GM12873 (cell line): Measurements from ENCODE around the gene RABGAP1L.

Experiments used
- TF ChIP-seq, protein P1 (sequence below): IDR thresholded peaks from 2 replicates; pipeline ENCODE4 v1.5.1; 2012; ENCODE audit warnings: low read depth, mild to moderate bottlenecking, moderate library complexity, low read length, control low read depth; ENCODE audit not compliant: insufficient read depth; ENCODE audit errors: missing control alignments

Gene RABGAP1L

GRCh38 chr1:174872615-174873058 lies 713.3 kb downstream of the RABGAP1L start:
- TF ChIP-seq, protein P1, sequence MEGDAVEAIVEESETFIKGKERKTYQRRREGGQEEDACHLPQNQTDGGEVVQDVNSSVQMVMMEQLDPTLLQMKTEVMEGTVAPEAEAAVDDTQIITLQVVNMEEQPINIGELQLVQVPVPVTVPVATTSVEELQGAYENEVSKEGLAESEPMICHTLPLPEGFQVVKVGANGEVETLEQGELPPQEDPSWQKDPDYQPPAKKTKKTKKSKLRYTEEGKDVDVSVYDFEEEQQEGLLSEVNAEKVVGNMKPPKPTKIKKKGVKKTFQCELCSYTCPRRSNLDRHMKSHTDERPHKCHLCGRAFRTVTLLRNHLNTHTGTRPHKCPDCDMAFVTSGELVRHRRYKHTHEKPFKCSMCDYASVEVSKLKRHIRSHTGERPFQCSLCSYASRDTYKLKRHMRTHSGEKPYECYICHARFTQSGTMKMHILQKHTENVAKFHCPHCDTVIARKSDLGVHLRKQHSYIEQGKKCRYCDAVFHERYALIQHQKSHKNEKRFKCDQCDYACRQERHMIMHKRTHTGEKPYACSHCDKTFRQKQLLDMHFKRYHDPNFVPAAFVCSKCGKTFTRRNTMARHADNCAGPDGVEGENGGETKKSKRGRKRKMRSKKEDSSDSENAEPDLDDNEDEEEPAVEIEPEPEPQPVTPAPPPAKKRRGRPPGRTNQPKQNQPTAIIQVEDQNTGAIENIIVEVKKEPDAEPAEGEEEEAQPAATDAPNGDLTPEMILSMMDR = no peak

- TF ChIP-seq, protein P1 = no peak
These were observed 715.2 kb downstream of the RABGAP1L start for GRCh38 chr1:174874331-174875053.

DNA sequence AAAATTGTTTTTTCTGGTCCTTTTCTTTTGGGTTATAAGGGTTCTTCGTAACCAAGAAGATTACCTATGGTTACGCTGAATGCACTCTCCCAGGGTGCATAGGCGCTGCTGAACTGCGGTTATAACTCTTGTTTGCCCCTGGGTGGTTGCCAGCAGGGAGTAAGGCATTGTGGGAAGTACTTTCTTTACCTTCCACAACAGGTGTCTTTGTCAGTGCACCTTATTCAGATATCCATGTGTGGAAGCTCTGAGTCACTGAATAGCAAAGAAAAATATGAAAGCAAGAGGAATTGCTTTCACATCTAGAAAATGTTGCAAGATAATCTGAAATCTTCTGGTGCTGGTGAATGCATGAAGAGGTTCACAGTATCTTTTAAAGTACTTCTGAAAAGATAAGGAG lies 716.0 kb downstream of the RABGAP1L start:
- TF ChIP-seq, protein P1 = no peak

- TF ChIP-seq, protein P1 = no peak
These were observed 717.9 kb downstream of the RABGAP1L start for GRCh38 chr1:174877208-174877673.

- TF ChIP-seq, protein P1 = no peak
These were observed 720.9 kb downstream of the RABGAP1L start for GRCh38 chr1:174880171-174880570.

- TF ChIP-seq, protein P1 = no peak
These were observed 724.1 kb downstream of the RABGAP1L start for GRCh38 chr1:174883409-174883808.

GRCh38 chr1:174884038-174884437 lies 724.7 kb downstream of the RABGAP1L start:
- TF ChIP-seq, protein P1 = no peak
